MCF 10A (cell line): ENCODE measurements around the gene NEAT1. TPM values are rescaled to one million over a fixed set of nuclear protein-coding genes. Genes with fewer than 3 reads are reported as not detected.

ENCODE experiments used
- BruUV-seq: library from RNA; stranded (reverse); fragments of 400-500 nt; replicated peaks from 2 replicates; lab custom pipeline; 2021; lab: Mats Ljungman, UMichigan
- CTCF ChIA-PET: fragments of 300-600 bp; sonication (Branson Sonifier 250); formaldehyde crosslinking; extraction: SDS; loops from one replicate; lab custom pipeline; 2021; ENCODE audit warnings: antibody characterized with exemption, inconsistent platforms; lab: Yijun Ruan, JAX
- POLR2A ChIA-PET: fragments of 300-600, 350-650 bp; sonication (Branson Sonifier 250); formaldehyde crosslinking; extraction: SDS; loops from one replicate; lab custom pipeline; 2020; ENCODE audit warnings: antibody characterized with exemption, inconsistent platforms; lab: Yijun Ruan, JAX
- DNase-seq: peaks from one replicate; pipeline ENCODE4 v3.0.0-alpha.2; 2018; ENCODE audit not compliant: unreplicated experiment
- H3K27ac Mint-ChIP-seq: one replicate; pipeline ENCODE4 v1.8.0; 2022; ENCODE audit warnings: mild to moderate bottlenecking, low read depth, mixed read lengths; ENCODE audit not compliant: unreplicated experiment
- H3K27me3 Mint-ChIP-seq: one replicate; pipeline ENCODE4 v1.8.0; 2022; ENCODE audit warnings: mixed read lengths; ENCODE audit not compliant: insufficient read depth, unreplicated experiment
- H3K36me3 Mint-ChIP-seq: one replicate; pipeline ENCODE4 v1.8.0; 2022; ENCODE audit warnings: mild to moderate bottlenecking, moderate library complexity, mixed read lengths; ENCODE audit not compliant: insufficient read depth, unreplicated experiment
- H3K4me1 Mint-ChIP-seq: one replicate; pipeline ENCODE4 v1.8.0; 2022; ENCODE audit warnings: mixed read lengths; ENCODE audit not compliant: insufficient read depth, unreplicated experiment
- H3K4me3 Mint-ChIP-seq: one replicate; pipeline ENCODE4 v1.8.0; 2022; ENCODE audit warnings: mild to moderate bottlenecking, moderate library complexity, mixed read lengths; ENCODE audit not compliant: unreplicated experiment
- H3K9me3 Mint-ChIP-seq: one replicate; pipeline ENCODE4 v1.8.0; 2022; ENCODE audit warnings: mixed read lengths; ENCODE audit not compliant: unreplicated experiment
- intact Hi-C: fragments of 100-400 bp; cut with micrococcal nuclease; formaldehyde crosslinking; loops from 2 replicates; pipeline ENCODE4 v1.14.1; 2022
- total RNA-seq: library from RNA; stranded (reverse); gene quantifications from 2 replicates; pipeline ENCODE4 v1.2.3, GENCODE V29; 2022
- TF ChIP-seq, protein P1 (sequence below): fragments of 200-600 bp; IDR thresholded peaks from one replicate; pipeline ENCODE4 v1.8.0; 2022; ENCODE audit warnings: antibody characterized with exemption, mild to moderate bottlenecking; ENCODE audit not compliant: unreplicated experiment

Gene NEAT1
- total RNA-seq, 1 experiment from 2014 or later, result 1,026 TPM

DNA sequence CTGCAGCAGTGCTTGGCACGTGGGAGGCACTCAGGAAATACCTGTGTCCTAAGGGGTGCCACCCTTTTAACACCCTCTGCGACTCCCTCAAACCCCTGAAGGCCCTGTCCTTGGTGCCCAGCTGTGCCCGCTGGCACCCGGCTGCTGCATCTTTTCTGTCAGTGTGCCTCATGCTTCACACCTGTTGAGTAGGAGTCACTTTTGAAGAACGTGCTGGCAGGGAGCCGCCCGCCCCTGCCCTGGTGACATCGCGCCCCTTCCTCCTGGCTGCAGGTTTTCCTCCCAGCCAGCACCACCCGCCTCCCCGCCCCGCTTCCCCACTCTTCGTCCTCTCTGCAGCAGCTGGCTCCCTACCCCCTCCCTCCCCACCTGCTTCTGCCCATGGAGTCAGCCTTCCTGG is 18.4 kb upstream of the NEAT1 start:
- intact Hi-C loops, result no loop called here
- ChIA-PET CTCF (interaction anchor here (0.9 to 4.2 kb wide), 3 partner anchors 12 to 107 kb away, joined by 3 to 27 read pairs (median 9); no protein-coding TSS in a partner anchor), POLR2A (interaction anchor here (0.9 to 1.5 kb wide), 2 partner anchors 11 kb away, joined by 3 to 9 read pairs; no protein-coding TSS in a partner anchor)
- no peak for DNase-seq
- no peaks in the 10 kb centered on the region for H3K4me1 Mint-ChIP-seq
- TF ChIP-seq, protein P1, sequence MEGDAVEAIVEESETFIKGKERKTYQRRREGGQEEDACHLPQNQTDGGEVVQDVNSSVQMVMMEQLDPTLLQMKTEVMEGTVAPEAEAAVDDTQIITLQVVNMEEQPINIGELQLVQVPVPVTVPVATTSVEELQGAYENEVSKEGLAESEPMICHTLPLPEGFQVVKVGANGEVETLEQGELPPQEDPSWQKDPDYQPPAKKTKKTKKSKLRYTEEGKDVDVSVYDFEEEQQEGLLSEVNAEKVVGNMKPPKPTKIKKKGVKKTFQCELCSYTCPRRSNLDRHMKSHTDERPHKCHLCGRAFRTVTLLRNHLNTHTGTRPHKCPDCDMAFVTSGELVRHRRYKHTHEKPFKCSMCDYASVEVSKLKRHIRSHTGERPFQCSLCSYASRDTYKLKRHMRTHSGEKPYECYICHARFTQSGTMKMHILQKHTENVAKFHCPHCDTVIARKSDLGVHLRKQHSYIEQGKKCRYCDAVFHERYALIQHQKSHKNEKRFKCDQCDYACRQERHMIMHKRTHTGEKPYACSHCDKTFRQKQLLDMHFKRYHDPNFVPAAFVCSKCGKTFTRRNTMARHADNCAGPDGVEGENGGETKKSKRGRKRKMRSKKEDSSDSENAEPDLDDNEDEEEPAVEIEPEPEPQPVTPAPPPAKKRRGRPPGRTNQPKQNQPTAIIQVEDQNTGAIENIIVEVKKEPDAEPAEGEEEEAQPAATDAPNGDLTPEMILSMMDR, result no peak
- H3K4me3 Mint-ChIP-seq, result no peak overlapping the region
- peaks cover 74% of the 10 kb centered on the region for H3K36me3 Mint-ChIP-seq
- no TSS peak for BruUV-seq
- no peaks in the 10 kb centered on the region for H3K27me3 Mint-ChIP-seq
- no peaks in the 10 kb centered on the region for H3K9me3 Mint-ChIP-seq
- no peak overlapping the region for H3K27ac Mint-ChIP-seq

DNA sequence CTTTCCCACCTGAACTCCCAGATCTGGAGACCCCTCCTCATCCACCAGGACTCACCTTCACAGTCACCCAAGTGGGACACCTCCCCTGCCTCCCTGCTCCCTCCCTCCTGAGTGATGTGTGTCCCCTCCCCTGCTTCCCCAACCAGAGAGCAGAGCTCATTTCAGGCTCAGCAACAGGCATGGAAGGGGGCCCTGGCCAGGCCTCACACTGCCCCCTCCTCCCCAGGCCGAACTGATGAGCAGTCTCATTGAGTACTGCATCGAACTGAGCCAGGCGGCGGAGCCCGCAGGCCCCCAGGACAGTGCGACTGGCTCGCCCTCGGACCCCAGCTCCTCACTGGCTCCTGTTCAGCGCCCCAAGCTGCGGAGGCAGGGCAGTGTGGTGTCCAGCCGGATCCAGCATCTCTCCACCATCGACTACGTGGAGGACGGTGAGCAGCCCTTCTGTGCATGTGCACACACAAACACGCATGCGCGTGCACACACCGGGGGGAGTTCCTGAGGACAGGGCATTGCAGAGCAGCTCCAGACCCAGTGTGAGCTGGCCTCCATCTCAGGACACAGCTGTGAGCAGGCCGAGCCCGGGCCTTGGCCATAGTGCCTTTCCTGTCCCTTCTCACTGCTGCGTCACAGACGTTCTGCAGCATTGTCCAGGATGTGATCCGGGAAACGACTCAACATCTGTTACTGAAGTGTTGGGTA is 17.8 kb upstream of the NEAT1 start:
- CTCF ChIA-PET, result interaction anchor here (4.2 kb wide), 1 partner anchor 11 kb away, joined by 27 read pairs; no protein-coding TSS in a partner anchor
- TF ChIP-seq, protein P1, result no peak

DNA sequence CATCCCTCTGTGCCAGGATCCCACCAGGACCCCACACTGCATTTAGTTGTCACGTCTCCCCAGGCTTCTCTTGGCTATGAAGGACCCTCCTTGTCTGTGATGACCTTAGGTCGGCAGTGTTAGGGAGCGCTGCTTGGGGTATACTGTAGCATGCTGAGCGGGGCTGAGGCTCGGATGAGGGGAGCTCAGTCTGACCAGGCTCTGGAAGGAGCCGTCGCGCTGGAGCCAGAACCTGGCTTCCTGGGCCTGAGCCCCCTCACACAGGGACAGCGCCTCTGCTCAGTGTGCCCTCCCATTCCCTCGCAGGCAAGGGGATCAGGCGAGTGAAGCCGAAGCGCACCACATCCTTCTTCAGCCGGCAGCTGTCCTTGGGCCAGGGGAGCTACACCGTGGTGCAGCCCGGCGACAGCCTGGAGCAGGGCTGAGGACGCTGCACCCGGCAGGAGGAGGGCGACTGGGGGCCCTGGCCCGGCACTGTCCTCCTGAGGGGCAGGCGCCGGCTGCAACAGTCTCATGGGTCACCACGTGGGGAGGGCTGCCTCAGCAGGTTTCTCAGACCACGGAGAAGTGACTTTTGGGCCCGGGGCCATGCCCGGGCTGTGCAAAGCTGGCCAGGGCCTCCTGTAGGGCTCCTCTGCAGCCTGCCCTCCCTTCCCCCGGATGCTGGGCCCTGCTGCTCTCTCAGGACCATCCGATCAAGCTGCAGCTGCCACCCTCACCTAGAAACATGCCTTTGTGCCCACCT is 11.5 kb upstream of the NEAT1 start:
- DNase-seq, result no peak
- no TSS peak for BruUV-seq
- intact Hi-C loops, result no loop called here
- ChIA-PET CTCF (interaction anchor here (0.6 kb wide), 1 partner anchor 402 kb away, joined by 3 read pairs; no protein-coding TSS in a partner anchor), POLR2A (interaction anchor here (0.5 to 21.4 kb wide), 2 partner anchors 21 to 87 kb away, joined by 3 to 2994 read pairs; partner anchors contain the start of gene MALAT1)
- no peak overlapping the region for H3K4me3 Mint-ChIP-seq
- H3K4me1 Mint-ChIP-seq, result no peaks in the 10 kb centered on the region
- no peak overlapping the region for H3K27ac Mint-ChIP-seq
- H3K9me3 Mint-ChIP-seq, result no peaks in the 10 kb centered on the region
- TF ChIP-seq, protein P1, result no peak
- peaks cover 66% of the 10 kb centered on the region for H3K36me3 Mint-ChIP-seq
- no peaks in the 10 kb centered on the region for H3K27me3 Mint-ChIP-seq

More for the DNA sequence above, 17.8 kb upstream of the NEAT1 start:
- no peaks in the 10 kb centered on the region for H3K9me3 Mint-ChIP-seq
- BruUV-seq, result no TSS peak
- DNase-seq, result no peak
- H3K4me3 Mint-ChIP-seq, result no peak overlapping the region
- peaks cover 79% of the 10 kb centered on the region for H3K36me3 Mint-ChIP-seq
- H3K27ac Mint-ChIP-seq, result no peak overlapping the region
- no peaks in the 10 kb centered on the region for H3K27me3 Mint-ChIP-seq
- POLR2A ChIA-PET, result interaction anchor here (0.9 to 4.2 kb wide), 2 partner anchors 10 to 19 kb away, joined by 3 to 15 read pairs; partner anchors contain the start of gene FRMD8
- no peaks in the 10 kb centered on the region for H3K4me1 Mint-ChIP-seq
- intact Hi-C loops, result no loop called here

DNA sequence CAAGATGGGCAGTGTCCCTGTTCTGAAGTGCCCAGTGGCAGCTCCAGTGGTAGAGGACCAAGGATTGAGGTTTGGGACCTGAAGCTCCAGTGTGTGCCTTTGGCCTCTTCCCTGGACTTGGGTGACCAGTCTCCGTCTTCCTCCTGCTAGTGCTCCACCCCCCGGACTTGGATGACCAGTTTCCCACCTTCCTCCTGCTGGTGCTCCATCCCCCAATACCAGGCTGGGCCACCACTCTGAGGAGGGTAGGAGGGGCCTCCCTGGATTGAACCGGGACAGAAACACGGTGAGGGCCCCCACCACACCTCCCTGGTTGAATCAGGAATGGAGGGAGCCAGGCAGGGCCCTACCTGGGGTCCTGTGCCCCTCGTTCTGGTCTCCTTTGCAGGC is 10.9 kb upstream of the NEAT1 start:
- POLR2A ChIA-PET, result interaction anchor here (21.4 kb wide), 1 partner anchor 87 kb away, joined by 2994 read pairs; the partner anchor contains the start of gene MALAT1
- intact Hi-C loops, result no loop called here
- no peaks in the 10 kb centered on the region for H3K27me3 Mint-ChIP-seq
- peaks cover 66% of the 10 kb centered on the region for H3K36me3 Mint-ChIP-seq
- H3K9me3 Mint-ChIP-seq, result no peaks in the 10 kb centered on the region
- H3K27ac Mint-ChIP-seq, result no peak overlapping the region
- CTCF ChIA-PET, result no interaction called here
- no peak overlapping the region for H3K4me3 Mint-ChIP-seq
- no peak for DNase-seq
- no TSS peak for BruUV-seq
- H3K4me1 Mint-ChIP-seq, result peaks cover 1% of the 10 kb centered on the region
- TF ChIP-seq, protein P1, result no peak
